Right lobe of liver (tissue), 4 donors: ENCODE results near the gene CCDC6.

Experiments used
- CTCF ChIP-seq, 4 donors: fragments of 200-600 bp in 3 of 4; fragments of 450-650 bp in 1 of 4; IDR thresholded peaks; one replicate each; pipeline versions ENCODE4 v1.5.1 to v1.8.0; 2016 to 2022; ENCODE audit warnings: antibody characterized with exemption in 4 of 4, mild to moderate bottlenecking in 2 of 4
- POLR2A ChIP-seq: fragments of 450-650 bp; IDR thresholded peaks from one replicate; pipeline ENCODE4 v1.6.1; 2017; ENCODE audit warnings: antibody characterized with exemption, mild to moderate bottlenecking
- donor health status: DM: no; HTN: no; CAD: no.
- donor health status: DM: no; HTN: no; CAD: no.
- donor health status: DM: no; HTN: yes; CAD: no.

GRCh38 chr10:59762505-59762904, 143.9 kb downstream of the CCDC6 start:
- TF ChIP-seq CTCF (IDR thresholded peaks at IDR 0.05) = no peak
- TF ChIP-seq POLR2A = no peak
